Astrocyte (in vitro differentiated cells and primary cell): Measurements from ENCODE around the gene ATP13A4.

Experiments
- EZH2 ChIP-seq: IDR thresholded peaks from 2 replicates; pipeline ENCODE4 v1.6.1; 2012; ENCODE audit warnings: mild to moderate bottlenecking, low read length, inconsistent platforms; ENCODE audit not compliant: insufficient read depth
- TF ChIP-seq, protein P1 (sequence below): IDR thresholded peaks from 2 replicates; pipeline ENCODE4 v1.5.1; 2011; ENCODE audit warnings: low read depth, mild to moderate bottlenecking, inconsistent platforms, low read length, moderate library complexity; ENCODE audit not compliant: insufficient read depth

DNA sequence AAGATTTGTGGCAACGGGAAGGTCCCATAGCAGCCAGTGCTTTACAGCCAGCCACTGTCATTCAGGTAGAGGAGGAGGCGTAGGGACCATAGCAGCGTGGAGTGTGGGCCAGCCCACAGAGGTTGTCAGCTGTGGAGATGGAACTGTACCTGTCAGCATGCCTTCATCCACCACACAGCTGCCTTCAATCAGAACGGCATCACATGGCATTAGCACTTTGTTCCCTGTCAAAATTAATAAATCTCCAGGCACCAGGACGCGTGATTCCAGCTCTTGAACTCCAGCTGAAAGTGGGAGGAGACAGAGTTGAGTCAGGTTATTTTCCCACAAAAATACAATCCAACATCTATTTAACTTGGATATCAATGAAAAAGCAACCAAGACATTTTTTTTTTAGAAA lies 84.0 kb downstream of the ATP13A4 start:
- TF ChIP-seq, protein P1, sequence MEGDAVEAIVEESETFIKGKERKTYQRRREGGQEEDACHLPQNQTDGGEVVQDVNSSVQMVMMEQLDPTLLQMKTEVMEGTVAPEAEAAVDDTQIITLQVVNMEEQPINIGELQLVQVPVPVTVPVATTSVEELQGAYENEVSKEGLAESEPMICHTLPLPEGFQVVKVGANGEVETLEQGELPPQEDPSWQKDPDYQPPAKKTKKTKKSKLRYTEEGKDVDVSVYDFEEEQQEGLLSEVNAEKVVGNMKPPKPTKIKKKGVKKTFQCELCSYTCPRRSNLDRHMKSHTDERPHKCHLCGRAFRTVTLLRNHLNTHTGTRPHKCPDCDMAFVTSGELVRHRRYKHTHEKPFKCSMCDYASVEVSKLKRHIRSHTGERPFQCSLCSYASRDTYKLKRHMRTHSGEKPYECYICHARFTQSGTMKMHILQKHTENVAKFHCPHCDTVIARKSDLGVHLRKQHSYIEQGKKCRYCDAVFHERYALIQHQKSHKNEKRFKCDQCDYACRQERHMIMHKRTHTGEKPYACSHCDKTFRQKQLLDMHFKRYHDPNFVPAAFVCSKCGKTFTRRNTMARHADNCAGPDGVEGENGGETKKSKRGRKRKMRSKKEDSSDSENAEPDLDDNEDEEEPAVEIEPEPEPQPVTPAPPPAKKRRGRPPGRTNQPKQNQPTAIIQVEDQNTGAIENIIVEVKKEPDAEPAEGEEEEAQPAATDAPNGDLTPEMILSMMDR, result no peak
- TF ChIP-seq EZH2, result no peak
